Glomerular endothelial cell (primary cell): ENCODE results near the gene ARID2. TPM values are rescaled to one million over a fixed set of nuclear protein-coding genes. Genes with fewer than 3 reads are reported as not detected.

Experiments used
- DNase-seq: peaks from one replicate; pipeline ENCODE4 v3.0.0-alpha.2; 2011; ENCODE audit warnings: low read depth, low spot score; ENCODE audit errors: extremely low read depth
- total RNA-seq: library from RNA; depleted of rRNA; stranded (reverse); fragments of >200 nt; gene quantifications from 2 replicates; pipeline ENCODE4 v1.2.3, GENCODE V29; 2015

ARID2 gene
- total RNA-seq, 1 donor from 2014 or later: 19.5 TPM

GRCh38 chr12:45918818-45919217 lies 189.3 kb downstream of the ARID2 start:
- DNase-seq: no peak

DNA sequence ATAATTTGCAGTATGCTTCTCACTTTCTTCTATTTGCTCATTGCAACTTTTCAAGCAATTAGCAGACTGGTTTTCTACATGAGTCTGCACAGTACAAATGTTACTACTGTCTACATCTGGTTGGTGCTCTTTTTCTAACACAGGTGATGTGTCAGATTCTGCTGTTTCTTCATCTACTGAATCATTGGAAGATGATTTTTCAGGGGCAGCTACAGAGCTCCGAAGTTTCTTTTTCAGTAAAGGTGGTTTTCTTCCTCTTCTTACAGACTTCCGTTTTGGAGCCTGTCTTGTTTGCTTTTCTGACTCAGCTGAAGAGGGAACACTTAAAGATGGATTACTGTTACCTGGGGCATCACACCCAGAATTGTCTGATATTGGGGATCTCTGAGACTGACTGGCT lies 198.8 kb downstream of the ARID2 start:
- DNase-seq: no peak

DNA sequence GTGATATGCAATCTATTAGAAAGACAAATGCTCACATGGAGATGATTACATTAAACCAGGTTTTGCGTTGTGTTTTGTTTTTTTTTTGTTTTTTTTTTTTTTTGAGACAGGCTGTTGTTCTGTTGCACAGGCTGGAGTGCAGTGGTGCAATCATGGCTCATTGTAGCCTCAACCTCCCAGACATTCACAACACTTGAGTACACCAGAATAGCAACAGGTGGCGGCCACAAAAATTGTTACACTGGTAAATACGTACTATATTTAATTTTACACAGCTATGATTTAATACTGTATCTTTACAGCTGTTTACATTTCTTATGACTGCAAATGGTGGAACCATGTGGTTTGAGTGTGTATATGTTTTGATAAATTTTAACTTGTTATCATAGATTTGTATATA lies 200.9 kb downstream of the ARID2 start:
- no peak for DNase-seq

DNA sequence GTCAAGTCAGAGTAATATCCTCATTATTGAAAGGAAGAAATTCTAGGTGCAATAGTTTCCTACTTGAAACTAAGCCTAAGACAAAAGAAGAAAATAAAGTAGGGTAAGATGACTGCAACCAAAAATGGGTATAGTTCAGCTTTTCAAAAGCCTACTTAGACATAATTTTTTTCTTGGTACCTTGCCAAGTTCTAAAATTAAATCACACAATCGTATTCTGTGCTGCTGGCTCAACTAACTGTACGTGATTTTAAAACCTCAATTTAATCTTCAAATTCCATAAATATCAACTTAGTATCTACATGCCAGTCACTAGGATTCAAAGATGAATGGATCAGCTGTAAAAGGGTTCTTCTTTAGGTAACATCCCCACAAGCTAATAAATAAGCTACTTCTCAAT lies 204.0 kb downstream of the ARID2 start:
- no peak for DNase-seq

- no peak for DNase-seq
Measured at GRCh38 chr12:45934956-45935355, 205.4 kb downstream of the ARID2 start.

DNA sequence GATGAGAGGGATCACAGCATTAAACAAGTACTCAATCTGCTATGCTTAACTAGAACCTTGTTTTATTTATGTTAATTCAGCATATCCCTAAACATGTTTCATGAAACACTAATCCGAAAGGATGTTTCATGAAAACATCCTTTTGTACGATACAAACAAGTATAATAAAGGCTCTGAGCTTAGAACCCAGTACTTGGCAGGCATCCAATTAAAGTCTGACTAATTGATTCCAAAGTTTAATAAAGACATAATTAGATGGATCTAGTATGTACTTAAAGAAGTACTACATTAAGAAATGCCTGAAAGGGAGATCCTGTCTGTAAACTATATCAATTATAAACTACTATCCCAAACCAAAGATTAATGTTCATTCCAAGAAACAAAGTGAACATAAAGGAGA lies 209.1 kb downstream of the ARID2 start:
- no peak for DNase-seq

DNA sequence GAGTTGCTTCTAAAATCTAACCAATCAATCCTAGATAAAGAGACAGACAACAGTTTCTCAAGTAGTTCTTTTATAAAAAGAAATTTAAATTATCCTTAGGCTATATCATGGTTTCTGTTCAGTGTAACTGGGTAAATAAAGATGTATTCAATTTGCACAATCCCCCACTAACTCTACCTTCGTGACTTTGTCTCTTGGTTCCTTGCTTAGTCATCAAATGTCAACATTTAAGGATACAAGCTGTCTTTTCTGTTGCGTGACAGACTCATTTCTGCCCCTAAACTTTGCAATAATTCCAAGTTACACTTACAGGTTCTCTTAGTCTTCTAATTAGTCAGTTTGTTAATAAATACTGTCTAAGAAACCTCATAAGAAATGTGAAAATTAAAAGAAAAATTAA lies 210.3 kb downstream of the ARID2 start:
- no peak for DNase-seq

GRCh38 chr12:45944771-45945170 lies 215.3 kb downstream of the ARID2 start:
- DNase-seq: no peak

- DNase-seq: no peak
Measured at GRCh38 chr12:45946435-45946834, 216.9 kb downstream of the ARID2 start.

DNA sequence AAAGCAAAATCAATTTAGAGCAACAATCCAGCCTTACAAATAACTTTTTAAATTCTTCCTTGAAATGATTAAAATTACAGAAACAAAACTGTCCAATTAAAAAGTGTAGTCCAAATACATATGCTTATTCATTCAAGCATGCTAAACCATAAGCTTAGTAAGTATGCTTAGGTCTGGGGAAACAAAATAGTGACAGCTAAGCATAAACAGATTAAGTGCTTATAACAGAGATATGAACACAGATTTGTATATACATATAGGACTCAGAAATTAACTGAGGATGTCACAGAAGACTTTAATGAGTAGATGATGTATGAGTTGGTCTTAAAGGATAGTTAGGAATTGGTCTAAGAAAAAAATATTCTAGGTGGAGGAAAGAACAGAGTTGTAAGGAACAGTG lies 219.0 kb downstream of the ARID2 start:
- DNase-seq: no peak
